ENCODE data around the gene PLD6. TPM values are rescaled to one million over a fixed set of nuclear protein-coding genes. Genes with fewer than 3 reads are reported as not detected.

Gene PLD6
- total and polyA plus RNA-seq, 2 experiments from 2014 or later: 0.63 to 0.97 TPM

- H3K36me3 ChIP-seq (replicated peaks; ENCODE audit: insufficient read depth, low read depth): no peaks in the 10 kb centered on the region
- H3K4me2 ChIP-seq: no peak overlapping the region
- H3K9me3 ChIP-seq (ENCODE audit: low read depth): no peaks in the 10 kb centered on the region
- H3K9me2 ChIP-seq (replicated peaks; ENCODE audit: insufficient read depth): no peaks in the 10 kb centered on the region
- WGBS (ENCODE audit: low lambda C conversion rate, missing lambda C conversion rate): 94% methylated on average over 5 of the region's 5 CpGs
- TF ChIP-seq EZH2phosphoT487 (IDR thresholded peaks at IDR 0.05; ENCODE audit: low read depth, severe bottlenecking, unreplicated experiment) (no peak), CTCF (IDR thresholded peaks at IDR 0.05; ENCODE audit: poor library complexity) (no peak), EZH2 (IDR thresholded peaks at IDR 0.05; ENCODE audit: borderline replicate concordance) (no peak)
- H4K20me1 ChIP-seq (ENCODE audit: insufficient read depth, poor library complexity, severe bottlenecking): no peaks in the 10 kb centered on the region
- DNase-seq (ENCODE audit: low spot score): no peak
- no peak overlapping the region for H3K4me3 ChIP-seq
- H3K4me1 ChIP-seq (ENCODE audit: insufficient read depth): no peaks in the 10 kb centered on the region
- no peak overlapping the region for H3K27ac ChIP-seq
- no peaks in the 10 kb centered on the region for H3K27me3 ChIP-seq
- H2AFZ ChIP-seq: no peak overlapping the region
- no peaks in the 10 kb centered on the region for H3K79me2 ChIP-seq
Observed at GRCh38 chr17:17168401-17168800, 37.7 kb downstream of the PLD6 start.

- Histone ChIP-seq H4K20me1 (ENCODE audit: insufficient read depth, poor library complexity, severe bottlenecking) (no peaks in the 10 kb centered on the region), H3K79me2 (no peaks in the 10 kb centered on the region), H3K9me3 (ENCODE audit: low read depth) (no peaks in the 10 kb centered on the region), H3K4me1 (ENCODE audit: insufficient read depth) (no peaks in the 10 kb centered on the region), H3K36me3 (replicated peaks; ENCODE audit: insufficient read depth, low read depth) (no peaks in the 10 kb centered on the region), H3K27me3 (no peaks in the 10 kb centered on the region), H3K27ac (no peak overlapping the region), H3K9me2 (replicated peaks; ENCODE audit: insufficient read depth) (no peaks in the 10 kb centered on the region), H3K4me3 (no peak overlapping the region), H2AFZ (no peak overlapping the region), H3K4me2 (no peak overlapping the region)
- DNase-seq (ENCODE audit: low spot score): no peak
- WGBS (ENCODE audit: low lambda C conversion rate, missing lambda C conversion rate): 97% methylated on average over 10 of the region's 10 CpGs
- TF ChIP-seq CTCF (IDR thresholded peaks at IDR 0.05; ENCODE audit: poor library complexity) (no peak), EZH2phosphoT487 (IDR thresholded peaks at IDR 0.05; ENCODE audit: low read depth, severe bottlenecking, unreplicated experiment) (no peak), EZH2 (IDR thresholded peaks at IDR 0.05; ENCODE audit: borderline replicate concordance) (no peak)
Observed at GRCh38 chr17:17167986-17168385, 38.1 kb downstream of the PLD6 start.

GRCh38 chr17:17167356-17167755 is 38.8 kb downstream of the PLD6 start:
- Histone ChIP-seq H3K4me3 (no peak overlapping the region), H3K9me3 (ENCODE audit: low read depth) (no peaks in the 10 kb centered on the region), H3K9me2 (replicated peaks; ENCODE audit: insufficient read depth) (no peaks in the 10 kb centered on the region), H4K20me1 (ENCODE audit: insufficient read depth, poor library complexity, severe bottlenecking) (no peaks in the 10 kb centered on the region), H2AFZ (no peak overlapping the region), H3K4me2 (no peak overlapping the region), H3K79me2 (no peaks in the 10 kb centered on the region), H3K4me1 (ENCODE audit: insufficient read depth) (no peaks in the 10 kb centered on the region), H3K36me3 (replicated peaks; ENCODE audit: insufficient read depth, low read depth) (no peaks in the 10 kb centered on the region), H3K27me3 (no peaks in the 10 kb centered on the region), H3K27ac (no peak overlapping the region)
- DNase-seq (ENCODE audit: low spot score): no peak
- TF ChIP-seq EZH2phosphoT487 (IDR thresholded peaks at IDR 0.05; ENCODE audit: low read depth, severe bottlenecking, unreplicated experiment) (no peak), CTCF (IDR thresholded peaks at IDR 0.05; ENCODE audit: poor library complexity) (no peak), EZH2 (IDR thresholded peaks at IDR 0.05; ENCODE audit: borderline replicate concordance) (no peak)
- 98% methylated on average over 9 of the region's 10 CpGs for WGBS (ENCODE audit: low lambda C conversion rate, missing lambda C conversion rate)

GRCh38 chr17:17166446-17166845 is 39.7 kb downstream of the PLD6 start:
- Histone ChIP-seq H3K4me3 (no peak overlapping the region), H3K36me3 (replicated peaks; ENCODE audit: insufficient read depth, low read depth) (no peaks in the 10 kb centered on the region), H2AFZ (no peak overlapping the region), H3K27ac (no peak overlapping the region), H3K9me3 (ENCODE audit: low read depth) (no peaks in the 10 kb centered on the region), H4K20me1 (ENCODE audit: insufficient read depth, poor library complexity, severe bottlenecking) (no peaks in the 10 kb centered on the region), H3K27me3 (no peaks in the 10 kb centered on the region), H3K9me2 (replicated peaks; ENCODE audit: insufficient read depth) (no peaks in the 10 kb centered on the region), H3K4me2 (no peak overlapping the region), H3K79me2 (no peaks in the 10 kb centered on the region), H3K4me1 (ENCODE audit: insufficient read depth) (no peaks in the 10 kb centered on the region)
- TF ChIP-seq EZH2phosphoT487 (IDR thresholded peaks at IDR 0.05; ENCODE audit: low read depth, severe bottlenecking, unreplicated experiment) (no peak), CTCF (IDR thresholded peaks at IDR 0.05; ENCODE audit: poor library complexity) (no peak), EZH2 (IDR thresholded peaks at IDR 0.05; ENCODE audit: borderline replicate concordance) (no peak)
- 91% methylated on average over 7 of the region's 8 CpGs for WGBS (ENCODE audit: low lambda C conversion rate, missing lambda C conversion rate)
- no peak for DNase-seq (ENCODE audit: low spot score)
